Measurements from ENCODE around the gene MBP.

The MBP gene

GRCh38 chr18:77060151-77060550, 72.4 kb downstream of the MBP start:
- DNase-seq = no peak

- peak; percentile 64 for DNase-seq
These were observed 73.2 kb downstream of the MBP start for GRCh38 chr18:77059294-77059916.

- DNase-seq = no peak
These were observed 74.2 kb downstream of the MBP start for GRCh38 chr18:77058290-77058835.

- DNase-seq = no peak
These were observed 75.6 kb downstream of the MBP start for GRCh38 chr18:77057006-77057395.

GRCh38 chr18:77056344-77057005, 76.1 kb downstream of the MBP start:
- no peak for DNase-seq

DNA sequence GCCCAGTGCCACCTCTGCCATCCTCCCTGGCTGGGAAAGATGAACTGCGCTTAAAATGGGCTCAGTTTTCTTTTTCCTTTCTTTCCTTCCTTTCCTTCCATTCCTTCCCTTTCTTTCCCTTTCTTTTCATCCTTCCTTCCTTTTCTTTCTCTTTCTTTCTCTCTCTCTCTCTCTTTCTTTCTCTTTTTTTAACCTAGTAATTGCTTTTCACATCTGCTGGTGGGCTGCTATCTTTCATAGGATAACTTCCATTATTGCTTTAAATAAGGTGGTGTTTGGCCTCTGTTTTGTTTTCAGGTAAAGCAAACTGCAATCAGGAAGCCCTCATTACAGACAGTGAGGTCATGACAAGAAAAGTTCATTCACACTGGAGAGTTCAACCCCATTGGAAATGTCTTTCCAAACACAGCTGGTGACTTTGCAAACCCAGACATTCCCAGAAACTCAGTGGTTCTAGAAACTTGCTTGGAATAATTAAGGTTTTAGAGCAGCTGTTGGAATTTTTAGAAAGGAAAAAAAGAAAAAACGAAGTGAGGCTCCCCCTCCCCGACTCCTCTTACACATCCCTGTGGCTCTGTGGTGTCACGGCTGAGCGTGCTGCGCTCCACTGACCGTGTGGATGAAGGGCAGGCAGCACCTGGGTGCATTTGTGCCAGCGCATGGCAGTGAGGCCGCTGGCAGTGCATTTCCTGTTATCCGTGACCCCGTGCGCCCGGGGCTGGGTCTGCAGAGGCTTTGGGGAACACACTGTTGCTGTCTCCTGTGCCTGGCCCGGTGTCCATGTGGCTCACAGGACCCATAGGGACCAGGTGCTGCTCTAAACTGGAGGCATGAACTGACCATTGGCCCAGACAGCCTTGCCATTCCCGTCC, 76.9 kb downstream of the MBP start:
- peak; percentile 26 for DNase-seq

- DNase-seq = peak; percentile 84
These were observed 77.8 kb downstream of the MBP start for GRCh38 chr18:77054606-77055428.

- DNase-seq = peak; percentile 42
These were observed 78.3 kb downstream of the MBP start for GRCh38 chr18:77054288-77054605.

- DNase-seq = no peak
These were observed 78.8 kb downstream of the MBP start for GRCh38 chr18:77053616-77054287.

- DNase-seq = no peak
These were observed 79.6 kb downstream of the MBP start for GRCh38 chr18:77052983-77053309.

GRCh38 chr18:77052297-77052982, 80.1 kb downstream of the MBP start:
- DNase-seq = no peak

DNA sequence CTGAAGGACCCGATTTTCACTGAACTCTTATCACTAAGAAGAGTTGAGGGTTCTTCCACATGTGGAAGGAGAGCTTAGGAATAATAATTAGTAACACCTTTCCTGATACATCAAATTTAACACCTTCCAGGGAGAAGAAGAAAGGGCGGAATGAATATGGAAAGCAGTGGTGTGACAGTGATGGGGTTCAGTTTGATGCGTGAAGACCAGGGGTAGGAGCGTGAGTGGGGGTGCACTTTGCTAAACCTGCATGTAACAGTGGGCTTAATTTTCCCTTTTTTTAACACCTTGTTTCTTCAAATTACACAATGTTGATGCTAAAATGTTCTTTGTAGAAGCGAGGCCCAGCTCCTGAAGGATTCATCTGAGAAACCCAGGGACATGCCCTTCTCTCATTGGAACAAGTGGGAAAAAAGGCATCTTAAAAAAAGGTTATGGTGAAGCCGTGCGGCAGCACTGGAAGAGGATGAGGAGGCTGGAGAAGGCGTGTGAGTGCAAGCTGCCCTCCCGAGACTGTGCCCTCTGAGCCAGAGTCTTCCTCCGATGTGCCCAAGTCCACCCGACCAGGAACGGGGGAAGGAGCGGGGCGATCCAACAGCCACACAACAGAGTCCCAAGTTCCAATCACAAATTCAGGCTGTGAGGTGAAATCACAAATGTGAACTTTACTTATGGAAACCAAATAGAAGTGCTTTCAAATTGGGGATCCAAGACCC, 80.8 kb downstream of the MBP start:
- DNase-seq = no peak

- DNase-seq = no peak
These were observed 82.6 kb downstream of the MBP start for GRCh38 chr18:77049938-77050337.

DNA sequence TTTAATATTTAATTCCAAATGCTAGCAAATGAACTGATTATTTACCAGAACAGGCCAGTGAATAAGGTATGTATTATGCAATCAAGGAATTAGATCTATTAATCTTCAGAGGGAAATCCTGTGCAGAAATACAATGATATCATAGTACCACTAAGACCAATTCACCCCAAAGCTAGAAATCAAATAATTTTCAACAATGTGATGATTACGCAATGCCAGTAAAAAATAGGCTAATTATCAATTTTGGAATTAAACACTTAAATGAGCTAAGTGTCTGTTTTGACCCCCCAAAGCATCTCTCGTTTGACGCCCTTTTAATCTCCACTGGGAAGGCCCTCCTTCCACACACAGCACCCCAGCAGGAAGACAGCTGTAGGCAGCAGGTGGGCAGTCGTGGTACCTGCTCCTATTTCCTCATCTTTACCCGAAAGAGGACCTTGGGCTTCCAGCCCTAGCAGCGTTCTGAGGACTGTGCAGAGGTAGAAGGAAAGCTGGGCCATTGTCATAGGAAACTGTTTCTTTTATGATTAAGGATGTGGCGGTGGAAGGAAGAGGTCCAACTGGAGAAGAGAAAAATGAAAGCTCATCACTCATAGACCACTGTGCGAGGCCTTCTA, 84.7 kb downstream of the MBP start:
- no peak for DNase-seq

GRCh38 chr18:77046994-77047393, 85.6 kb downstream of the MBP start:
- DNase-seq = no peak

DNA sequence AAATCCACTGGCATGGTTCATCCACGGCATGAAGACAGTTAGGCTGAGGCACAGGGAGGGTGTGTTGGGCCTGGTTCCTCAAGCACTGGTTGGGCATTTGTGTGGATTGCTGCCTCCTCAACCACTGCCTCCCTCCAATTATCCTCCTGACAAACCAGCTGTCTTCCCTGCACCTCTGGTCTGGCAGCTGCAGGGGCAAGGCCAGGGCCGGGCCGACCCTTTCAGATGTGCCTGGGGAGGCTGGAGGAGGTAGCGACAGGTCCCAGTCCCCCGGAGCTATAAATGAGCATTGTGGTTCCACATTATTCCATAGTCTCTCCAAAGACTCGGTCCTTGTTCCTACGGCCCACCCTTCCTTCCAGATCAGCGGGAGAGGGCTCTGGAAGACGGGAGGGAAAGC, 86.2 kb downstream of the MBP start:
- no peak for DNase-seq

DNA sequence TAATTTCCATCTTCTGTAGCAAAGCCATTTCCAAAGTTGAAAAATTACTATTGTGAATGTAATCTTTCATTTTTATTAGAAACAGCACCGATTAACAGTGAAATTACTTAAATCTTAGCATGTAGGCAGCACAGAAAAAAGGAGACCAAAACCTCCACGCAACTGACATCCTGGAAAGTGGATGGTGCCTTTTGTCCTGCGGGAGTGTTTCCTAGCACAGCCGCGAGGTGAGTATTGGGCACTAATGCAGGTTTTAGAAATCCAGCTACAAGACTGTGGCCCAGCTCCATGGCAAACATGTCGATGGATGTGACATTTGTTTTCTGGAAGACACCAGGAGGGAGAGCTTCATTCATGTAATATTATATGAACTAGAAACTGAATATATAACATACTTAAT, 86.9 kb downstream of the MBP start:
- no peak for DNase-seq

GRCh38 chr18:77044866-77045664, 87.5 kb downstream of the MBP start:
- no peak for DNase-seq

GRCh38 chr18:77043541-77044280, 88.9 kb downstream of the MBP start:
- DNase-seq = no peak
